DND-41 (cell line): ENCODE data around the gene LTBP2.

Experiments used
- ATAC-seq: fragments of 200-7000 bp; cut with Tn5 transposase; 3 replicates; pipeline ENCODE4 v1.9.1; 2021; ENCODE audit warnings: low read depth; ENCODE audit not compliant: insufficient read depth
- DNase-seq: peaks from one replicate; pipeline ENCODE4 v3.0.0-alpha.2; 2020
- H2AFZ ChIP-seq: 2 replicates; pipeline ENCODE4 v1.6.0; 2012; ENCODE audit warnings: low read depth, low read length
- H3K27ac ChIP-seq: 2 replicates; pipeline ENCODE4 v1.5.1; 2012; ENCODE audit warnings: low read length, inconsistent platforms
- H3K27me3 ChIP-seq: fragments of 200-600 bp; sonication (generic); 2 replicates; pipeline ENCODE4 v1.6.0; 2012; ENCODE audit warnings: low read length, mild to moderate bottlenecking, inconsistent platforms; ENCODE audit not compliant: insufficient read depth, poor library complexity
- H3K36me3 ChIP-seq: 2 replicates; pipeline ENCODE4 v1.5.1; 2012; ENCODE audit warnings: low read length, inconsistent platforms; ENCODE audit not compliant: insufficient read depth
- H3K4me1 ChIP-seq: 2 replicates; pipeline ENCODE4 v1.5.1; 2012; ENCODE audit warnings: mild to moderate bottlenecking, low read length; ENCODE audit not compliant: insufficient read depth
- H3K4me2 ChIP-seq: 2 replicates; pipeline ENCODE4 v1.6.0; 2012; ENCODE audit warnings: mild to moderate bottlenecking, moderate library complexity, low read length, inconsistent platforms; ENCODE audit not compliant: insufficient read depth
- H3K4me3 ChIP-seq, 2 experiments: fragments of 200-600 bp in 1 of 2; shearing (Covaris generic) in 1 of 2; 2 replicates each; pipeline ENCODE4 v1.5.1; 2012 to 2016; ENCODE audit warnings: inconsistent platforms in 2 of 2, low read length in 2 of 2, mild to moderate bottlenecking in 2 of 2, low read depth in 1 of 2, moderate library complexity in 1 of 2
- H3K79me2 ChIP-seq: 2 replicates; pipeline ENCODE4 v1.6.0; 2012; ENCODE audit warnings: low read length, inconsistent platforms; ENCODE audit not compliant: insufficient read depth
- H3K9ac ChIP-seq: 2 replicates; pipeline ENCODE4 v1.6.0; 2012; ENCODE audit warnings: low read depth, mild to moderate bottlenecking, inconsistent platforms, low read length, moderate library complexity
- H3K9me3 ChIP-seq: 2 replicates; pipeline ENCODE4 v1.5.1; 2012; ENCODE audit warnings: low read length, moderate library complexity, mild to moderate bottlenecking, inconsistent platforms; ENCODE audit not compliant: insufficient read depth, severe bottlenecking
- H4K20me1 ChIP-seq: 2 replicates; pipeline ENCODE4 v1.6.0; 2012; ENCODE audit warnings: low read length; ENCODE audit not compliant: insufficient read depth
- CTCF ChIP-seq: IDR thresholded peaks from 2 replicates; pipeline ENCODE4 v1.5.1; 2012; ENCODE audit warnings: borderline replicate concordance, low read length, moderate library complexity, mild to moderate bottlenecking; ENCODE audit not compliant: poor library complexity, severe bottlenecking; ENCODE audit errors: extremely low read depth
- EZH2 ChIP-seq: IDR thresholded peaks from 3 replicates; pipeline ENCODE4 v1.6.1; 2012; ENCODE audit warnings: borderline replicate concordance, low read depth, mild to moderate bottlenecking, moderate library complexity, low read length, inconsistent platforms; ENCODE audit not compliant: severe bottlenecking

Gene LTBP2

GRCh38 chr14:74594029-74594428 lies 18.0 kb downstream of the LTBP2 start:
- ATAC-seq (no peak), DNase-seq (no peak)
- Histone ChIP-seq H3K9ac (no peak overlapping the region), H3K4me3 (no peak overlapping the region), H3K36me3 (no peaks in the 10 kb centered on the region), H3K4me2 (no peak overlapping the region), H4K20me1 (no peaks in the 10 kb centered on the region), H3K4me1 (no peaks in the 10 kb centered on the region), H3K27me3 (peaks cover 6% of the 10 kb centered on the region), H3K79me2 (no peaks in the 10 kb centered on the region), H2AFZ (no peak overlapping the region), H3K9me3 (no peaks in the 10 kb centered on the region), H3K27ac (no peak overlapping the region)
- TF ChIP-seq CTCF (no peak), EZH2 (no peak)

- no peak for ATAC-seq
- Histone ChIP-seq H3K9ac (no peak overlapping the region), H3K27ac (no peak overlapping the region), H3K9me3 (no peaks in the 10 kb centered on the region), H3K4me2 (no peak overlapping the region), H3K4me3 (no peak overlapping the region), H3K79me2 (no peaks in the 10 kb centered on the region), H2AFZ (no peak overlapping the region), H4K20me1 (no peaks in the 10 kb centered on the region), H3K27me3 (peaks cover 6% of the 10 kb centered on the region), H3K4me1 (no peaks in the 10 kb centered on the region), H3K36me3 (no peaks in the 10 kb centered on the region)
- no peak for TF ChIP-seq EZH2
- no peak for TF ChIP-seq CTCF
- no peak for DNase-seq
Measured at GRCh38 chr14:74593241-74593953, 18.6 kb downstream of the LTBP2 start.

GRCh38 chr14:74592476-74593201 lies 19.4 kb downstream of the LTBP2 start:
- ATAC-seq (no peak), DNase-seq (no peak)
- no peak for TF ChIP-seq CTCF
- no peak for TF ChIP-seq EZH2
- Histone ChIP-seq H3K79me2 (no peaks in the 10 kb centered on the region), H3K4me2 (no peak overlapping the region), H4K20me1 (no peaks in the 10 kb centered on the region), H3K27ac (no peak overlapping the region), H3K4me1 (no peaks in the 10 kb centered on the region), H2AFZ (no peak overlapping the region), H3K36me3 (no peaks in the 10 kb centered on the region), H3K9ac (no peak overlapping the region), H3K27me3 (peaks cover 6% of the 10 kb centered on the region), H3K9me3 (no peaks in the 10 kb centered on the region), H3K4me3 (no peak overlapping the region)

GRCh38 chr14:74591899-74592298 lies 20.1 kb downstream of the LTBP2 start:
- no peaks in the 10 kb centered on the region for H3K79me2 ChIP-seq
- H4K20me1 ChIP-seq = no peaks in the 10 kb centered on the region
- ATAC-seq (no peak), DNase-seq (no peak)
- no peak overlapping the region for H3K9ac ChIP-seq
- H3K4me2 ChIP-seq = no peak overlapping the region
- no peaks in the 10 kb centered on the region for H3K36me3 ChIP-seq
- H2AFZ ChIP-seq = no peak overlapping the region
- TF ChIP-seq EZH2 (no peak), CTCF (no peak)
- H3K9me3 ChIP-seq = no peaks in the 10 kb centered on the region
- no peak overlapping the region for H3K27ac ChIP-seq
- no peak overlapping the region for H3K4me3 ChIP-seq
- no peaks in the 10 kb centered on the region for H3K4me1 ChIP-seq
- H3K27me3 ChIP-seq = peaks cover 6% of the 10 kb centered on the region
